GM12864 (cell line): ENCODE data around the gene NEK6.

Experiments used
- DNase-seq: peaks from one replicate; pipeline ENCODE4 v3.0.0-alpha.2; 2011; ENCODE audit warnings: low read depth
- H3K4me3 ChIP-seq: 2 replicates; pipeline ENCODE4 v1.5.1; 2011; ENCODE audit warnings: mild to moderate bottlenecking, low read depth, low read length, control low read depth
- CTCF ChIP-seq: IDR thresholded peaks from 2 replicates; pipeline ENCODE4 v1.5.1; 2011; ENCODE audit warnings: low read depth, mild to moderate bottlenecking, moderate library complexity, low read length, control low read depth, inconsistent platforms; ENCODE audit errors: missing control alignments

Gene NEK6

GRCh38 chr9:124217836-124218437, 39.8 kb upstream of the NEK6 start:
- no peak for TF ChIP-seq CTCF
- no peak overlapping the region for H3K4me3 ChIP-seq
- no peak for DNase-seq

- no peak overlapping the region for H3K4me3 ChIP-seq
- TF ChIP-seq CTCF, result no peak
- DNase-seq, result no peak
These were observed 39.2 kb upstream of the NEK6 start for GRCh38 chr9:124218438-124218982.

- no peak overlapping the region for H3K4me3 ChIP-seq
These were observed 38.7 kb upstream of the NEK6 start for GRCh38 chr9:124218987-124219461.

GRCh38 chr9:124220946-124221451, 36.8 kb upstream of the NEK6 start:
- H3K4me3 ChIP-seq, result no peak overlapping the region
- DNase-seq, result no peak

More at GRCh38 chr9:124218987-124219461, 38.7 kb upstream of the NEK6 start:
- DNase-seq, result no peak
- TF ChIP-seq CTCF, result no peak

GRCh38 chr9:124221676-124222075, 36.1 kb upstream of the NEK6 start:
- H3K4me3 ChIP-seq, result no peak overlapping the region
- no peak for TF ChIP-seq CTCF
- no peak for DNase-seq

More at GRCh38 chr9:124220946-124221451, 36.8 kb upstream of the NEK6 start:
- TF ChIP-seq CTCF, result no peak

GRCh38 chr9:124222109-124222508, 35.6 kb upstream of the NEK6 start:
- no peak for TF ChIP-seq CTCF
- H3K4me3 ChIP-seq, result no peak overlapping the region
- no peak for DNase-seq
